ENCODE data around the gene MON1B.

Gene MON1B

DNA sequence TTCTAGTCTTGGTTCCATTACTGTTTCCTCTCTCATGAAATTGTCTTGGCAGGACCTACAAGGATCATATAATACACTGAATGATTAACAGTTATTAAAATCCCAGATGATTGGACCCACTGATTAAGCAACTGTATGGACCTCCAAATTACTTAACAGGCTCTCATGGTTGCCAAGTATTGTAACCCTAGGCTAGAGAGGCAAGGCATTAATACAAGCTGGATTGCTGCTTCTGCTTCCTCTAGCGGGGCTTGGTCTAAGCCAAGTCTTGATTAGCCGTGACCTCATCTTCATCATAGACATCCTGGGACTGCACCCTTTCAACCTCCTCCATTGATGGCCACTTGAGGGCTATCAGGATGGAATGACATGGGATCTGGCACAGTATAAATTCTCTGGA is 55.2 kb downstream of the MON1B start:
- no peak for DNase-seq (ENCODE audit: low read depth in 2 of 2)

DNA sequence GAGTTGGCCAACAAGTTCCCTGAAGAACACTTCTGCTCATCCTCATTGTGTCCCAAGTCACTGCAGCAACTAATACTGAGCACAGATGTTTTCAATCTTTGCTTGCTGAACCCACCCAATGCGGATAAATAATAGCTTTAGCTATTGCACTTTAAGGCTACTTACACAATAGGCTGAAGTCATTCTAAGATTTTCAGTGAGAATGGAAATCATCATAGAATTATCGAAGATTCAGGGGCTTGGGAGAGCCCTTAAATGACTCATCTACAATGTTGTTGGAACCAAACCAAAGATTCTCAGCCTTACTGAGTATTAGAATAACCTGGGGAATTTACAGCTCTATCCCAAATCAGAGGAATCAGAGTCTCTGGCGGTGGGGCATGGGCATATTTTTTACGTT is 59.4 kb downstream of the MON1B start:
- peak; percentile 30 to 33 for DNase-seq (ENCODE audit: low read depth in 2 of 2)

Measured in fibroblast of skin of left biceps (primary cell).